Heart left ventricle (tissue), 16 donors: ENCODE results near the gene ANXA3. TPM values are rescaled to one million over a fixed set of nuclear protein-coding genes. Genes with fewer than 3 reads are reported as not detected.
A peak's percentile ranks its signal among the peaks of the same experiment; 100 is the strongest.

Experiments
- ATAC-seq, 4 donors: fragments of 200-7000 bp; cut with Tn5 transposase; one replicate each; pipeline ENCODE4 v1.9.1; 2020 to 2022; ENCODE audit warnings: moderate library complexity in 4 of 4, mild to moderate bottlenecking in 3 of 4, moderate number of reproducible peaks in 1 of 4
- DNase-seq, 5 donors: peaks; one replicate each; pipeline ENCODE4 v3.0.0-alpha.2; 2020
- H3K27ac ChIP-seq, 12 donors: fragments of 200-600 bp; sonication (generic) in 4 of 12; one replicate each; pipeline versions ENCODE4 v1.5.0 to v1.8.0; 2016 to 2022; ENCODE audit warnings: mild to moderate bottlenecking in 2 of 12
- H3K27me3 ChIP-seq, 9 donors: fragments of 200-600 bp; sonication (generic) in 2 of 9; one replicate each; pipeline versions ENCODE4 v1.5.1 to v1.8.0; 2016 to 2022; ENCODE audit warnings: mild to moderate bottlenecking in 3 of 9
- H3K36me3 ChIP-seq, 9 donors: fragments of 200-600 bp; sonication (generic) in 2 of 9; one replicate each; pipeline versions ENCODE4 v1.5.0 to v1.8.0; 2018 to 2022; ENCODE audit warnings: mild to moderate bottlenecking in 2 of 9
- H3K4me1 ChIP-seq, 12 donors: fragments of 200-600 bp; sonication (generic) in 4 of 12; one replicate each; pipeline versions ENCODE4 v1.5.0 to v1.8.0; 2016 to 2022; ENCODE audit warnings: mild to moderate bottlenecking in 3 of 12
- H3K4me3 ChIP-seq, 12 donors: fragments of 200-600 bp; sonication (generic) in 4 of 12; one replicate each; pipeline versions ENCODE4 v1.5.0 to v1.8.0; 2017 to 2022; ENCODE audit warnings: mild to moderate bottlenecking in 9 of 12, moderate library complexity in 4 of 12
- H3K9me3 ChIP-seq, 12 donors: fragments of 200-600 bp; sonication (generic) in 4 of 12; one replicate each; pipeline versions ENCODE4 v1.5.0 to v1.8.0; 2016 to 2022; ENCODE audit warnings: mild to moderate bottlenecking in 1 of 12
- POLR2A ChIP-seq, 2 donors: fragments of 450-650 bp; IDR thresholded peaks; one replicate each; pipeline ENCODE4 v1.6.1; 2017; ENCODE audit warnings: antibody characterized with exemption in 2 of 2, mild to moderate bottlenecking in 2 of 2, moderate library complexity in 2 of 2
- WGBS, 4 donors: extraction: QIAGEN DNeasy Blood & Tissue Kit in 2 of 4; methylation state at CpG; one replicate each; pipeline versions ENCODE4 v1.1.5 to v1.1.7; 2013 to 2018; 5-methylcytosine and 5-hydroxymethylcytosine counted together
- intact Hi-C, 10 donors: fragments of 100-400 bp; cut with DNase I; formaldehyde crosslinking; loops; one replicate each; pipeline versions ENCODE4 v1.11.1 to v1.14.2; 2022
- polyA plus RNA-seq, 2 donors: library from polyadenylated mRNA; stranded (reverse); fragments of 200-250 nt; gene quantifications; one replicate each; pipeline ENCODE4 v1.2.3, GENCODE V29; 2013
- total RNA-seq, 9 donors: library from RNA; depleted of rRNA in 2 of 9; stranded (reverse); fragments of >200 nt in 2 of 9; fragmentation: NEBNext Ultra II Directional in 3 of 9; extraction: Animal tissue kit (Norgen Biotek cat#: 25700) in 3 of 9; gene quantifications; one replicate each; pipeline versions ENCODE4 v1.1.0 to v1.2.4, GENCODE V29; 2016 to 2023
- TF ChIP-seq, protein P1 (sequence below), 12 donors: fragments of 200-600 bp; sonication (generic) in 4 of 12; IDR thresholded peaks; one replicate each; pipeline versions ENCODE4 v1.5.0 to v1.8.0; 2018 to 2022; ENCODE audit warnings: antibody characterized with exemption in 12 of 12, mild to moderate bottlenecking in 5 of 12
- donor health status: ischemic (EF 13 %, LVEDD 7.1; RV severe dilation, severe dysfunction).
- donor health status: healthy with polysubstance abuse.
- donor health status: DM: no; HTN: yes; CAD: no.
- donor health status: DM: no; HTN: no; CAD: no.
- donor health status: ischemic (EF 25% LVEDD 6.9; RV normal size, moderate dysfunction).
- donor health status: ischemic (EF 25% LVEDD 5.7; RV mildly dilated, moderate dysfunction).
- donor health status: healthy.
- donor health status: DM: yes; HTN: yes; CAD: no.
- donor health status: ischemic (EF 35%, LVEDD 5.7; RV mildly dilated, moderate dysfunction).
- donor health status: nonischemic (EF 11% LVEDD 7.7; RV severe dilation, severe dysfunction).
- donor health status: DM: yes; HTN: yes; CAD: no.
- donor health status: PGD.
- donor health status: ischemic (EF 29% LVEDD 5.4; RV normal size, mild dysfunction).
- donor health status: nonischemic (EF 23%, LVEDD 6.1; RV moderate dilation, normal function).

The ANXA3 gene
- total and polyA plus RNA-seq, 11 donors = 12.9 to 119 (median 28.7) TPM

DNA sequence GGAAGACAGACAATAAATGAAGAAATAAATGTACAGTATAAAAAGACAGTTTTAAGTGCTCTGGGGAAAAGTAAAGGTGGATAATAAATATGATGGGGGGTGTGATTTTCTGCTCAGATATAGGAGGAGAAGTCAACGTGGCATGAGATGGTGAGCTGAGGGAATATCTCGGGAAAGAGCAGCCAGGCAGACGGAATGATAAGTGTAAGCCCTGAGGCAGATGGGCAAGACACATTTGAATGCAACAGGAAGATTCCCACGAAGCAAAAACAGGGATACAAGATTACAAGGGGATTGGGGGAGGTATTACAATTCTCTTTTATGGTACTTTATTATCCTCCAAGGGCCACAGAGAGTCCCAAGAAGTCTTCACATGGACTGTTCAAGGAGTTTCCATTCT lies 11.1 kb downstream of the ANXA3 start:
- Histone ChIP-seq H3K9me3 (no peaks in the 10 kb centered on the region), H3K27me3 (no peaks in the 10 kb centered on the region), H3K4me1 (peaks cover 3 to 43% (median 16%) of the 10 kb centered on the region in 12 donors), H3K27ac (no peak overlapping the region), H3K4me3 (no peak overlapping the region), H3K36me3 (peaks cover 0 to 4% (median 0%) of the 10 kb centered on the region in 9 donors)
- no peak for TF ChIP-seq POLR2A (IDR thresholded peaks at IDR 0.05)
- TF ChIP-seq, protein P1, sequence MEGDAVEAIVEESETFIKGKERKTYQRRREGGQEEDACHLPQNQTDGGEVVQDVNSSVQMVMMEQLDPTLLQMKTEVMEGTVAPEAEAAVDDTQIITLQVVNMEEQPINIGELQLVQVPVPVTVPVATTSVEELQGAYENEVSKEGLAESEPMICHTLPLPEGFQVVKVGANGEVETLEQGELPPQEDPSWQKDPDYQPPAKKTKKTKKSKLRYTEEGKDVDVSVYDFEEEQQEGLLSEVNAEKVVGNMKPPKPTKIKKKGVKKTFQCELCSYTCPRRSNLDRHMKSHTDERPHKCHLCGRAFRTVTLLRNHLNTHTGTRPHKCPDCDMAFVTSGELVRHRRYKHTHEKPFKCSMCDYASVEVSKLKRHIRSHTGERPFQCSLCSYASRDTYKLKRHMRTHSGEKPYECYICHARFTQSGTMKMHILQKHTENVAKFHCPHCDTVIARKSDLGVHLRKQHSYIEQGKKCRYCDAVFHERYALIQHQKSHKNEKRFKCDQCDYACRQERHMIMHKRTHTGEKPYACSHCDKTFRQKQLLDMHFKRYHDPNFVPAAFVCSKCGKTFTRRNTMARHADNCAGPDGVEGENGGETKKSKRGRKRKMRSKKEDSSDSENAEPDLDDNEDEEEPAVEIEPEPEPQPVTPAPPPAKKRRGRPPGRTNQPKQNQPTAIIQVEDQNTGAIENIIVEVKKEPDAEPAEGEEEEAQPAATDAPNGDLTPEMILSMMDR (IDR thresholded peaks at IDR 0.05) = no peak
- DNase-seq = no peak
- ATAC-seq = no peak
- intact Hi-C loops = no loop called here
- WGBS, 4 donors = 80 to 82% (median 81%) methylated on average over 4 of the region's 4 CpGs

GRCh38 chr4:78565971-78566372 lies 14.4 kb downstream of the ANXA3 start:
- peak in 3 of 4 donors; percentile 27 to 65 (median 54) for ATAC-seq
- no peak for DNase-seq
- intact Hi-C loops = no loop called here
- Histone ChIP-seq H3K36me3 (peaks cover 0 to 4% (median 0%) of the 10 kb centered on the region in 9 donors), H3K4me1 (peaks cover 0 to 47% (median 19%) of the 10 kb centered on the region in 12 donors), H3K4me3 (no peak overlapping the region), H3K9me3 (no peaks in the 10 kb centered on the region), H3K27ac (peak overlapping the region in 4 of 12 donors; percentile 21 to 44 (median 32)), H3K27me3 (no peaks in the 10 kb centered on the region)
- 87 to 91% (median 88%) methylated on average over 2 of the region's 2 CpGs for WGBS, 4 donors
- TF ChIP-seq, protein P1 (IDR thresholded peaks at IDR 0.05) = no peak
- no peak for TF ChIP-seq POLR2A (IDR thresholded peaks at IDR 0.05)

- no peak for TF ChIP-seq POLR2A (IDR thresholded peaks at IDR 0.05)
- TF ChIP-seq, protein P1 (IDR thresholded peaks at IDR 0.05) = no peak
- peaks cover 0 to 39% (median 16%) of the 10 kb centered on the region in 12 donors for H3K4me1 ChIP-seq
- H3K27ac ChIP-seq = peak overlapping the region in 5 of 12 donors; percentile 7 to 21 (median 16)
- no peak overlapping the region for H3K4me3 ChIP-seq
- intact Hi-C loops = no loop called here
- no peaks in the 10 kb centered on the region for H3K27me3 ChIP-seq
- no peaks in the 10 kb centered on the region for H3K9me3 ChIP-seq
- H3K36me3 ChIP-seq = peaks cover 0 to 10% (median 0%) of the 10 kb centered on the region in 9 donors
- WGBS, 4 donors = 87 to 96% (median 91%) methylated on average over 8 of the region's 8 CpGs
- ATAC-seq (no peak), DNase-seq (no peak)
Measured at GRCh38 chr4:78566834-78567499, 15.4 kb downstream of the ANXA3 start.

GRCh38 chr4:78567500-78568060 lies 16.0 kb downstream of the ANXA3 start:
- H3K9me3 ChIP-seq = no peaks in the 10 kb centered on the region
- H3K4me1 ChIP-seq = peaks cover 0 to 39% (median 16%) of the 10 kb centered on the region in 12 donors
- no peak overlapping the region for H3K4me3 ChIP-seq
- no peak for DNase-seq
- no peak for ATAC-seq
- H3K27me3 ChIP-seq = no peaks in the 10 kb centered on the region
- H3K36me3 ChIP-seq = peaks cover 0 to 10% (median 0%) of the 10 kb centered on the region in 9 donors
- intact Hi-C loops = no loop called here
- peak overlapping the region in 8 of 12 donors; percentile 10 to 70 (median 64) for H3K27ac ChIP-seq
- 93 to 100% (median 96%) methylated on average over 2 of the region's 2 CpGs for whole genome bisulfite sequencing, 4 donors
- TF ChIP-seq POLR2A (IDR thresholded peaks at IDR 0.05) = no peak
- TF ChIP-seq, protein P1 (IDR thresholded peaks at IDR 0.05) = no peak
